K562 (cell line): Measurements from ENCODE around the gene SLC44A5. TPM values are rescaled to one million over a fixed set of nuclear protein-coding genes. Genes with fewer than 3 reads are reported as not detected.

Experiments used
- ATAC-seq: fragments of 200-7000 bp; cut with Tn5 transposase; 3 replicates; pipeline ENCODE4 v1.9.1; 2020; ENCODE audit warnings: moderate library complexity
- BruUV-seq: library from RNA; stranded (reverse); fragments of 400-500 nt; replicated peaks from 2 replicates; lab custom pipeline; 2021; lab: Mats Ljungman, UMichigan
- CTCF ChIA-PET: fragments of 300-600 bp; formaldehyde crosslinking; extraction: SDS; loops from one replicate; lab custom pipeline; 2021; ENCODE audit warnings: low intra/inter-chr PET ratio; lab: Yijun Ruan, JAX
- POLR2A ChIA-PET: fragments of 300-600, 350-650 bp; sonication (Branson Sonifier 250); formaldehyde crosslinking; extraction: SDS; loops from one replicate; lab custom pipeline; 2021; ENCODE audit warnings: antibody characterized with exemption, inconsistent platforms; lab: Yijun Ruan, JAX
- DNase-seq, 4 experiments: peaks; one replicate each; pipeline versions ENCODE4 v3.0.0 to v3.0.0-alpha.2; 2011 to 2018; ENCODE audit warnings: low spot score in 3 of 4, mixed read lengths in 3 of 4; ENCODE audit errors: extremely low read depth in 1 of 4
- FAIRE-seq: peaks from 2 replicates; lab custom pipeline; 2011; peaks lifted over from hg19 to GRCh38; lab: Jason Lieb, UNC
- H2AFZ ChIP-seq: 2 replicates; pipeline ENCODE4 v1.6.0; 2011; ENCODE audit warnings: low read depth, low read length, control low read depth, inconsistent platforms
- H3K27ac ChIP-seq: fragments of 200-600 bp; 3 replicates; pipeline ENCODE4 v1.8.0; 2011; ENCODE audit warnings: low read depth, mild to moderate bottlenecking, control low read depth, inconsistent platforms, low read length, moderate library complexity, mixed read lengths; ENCODE audit errors: extremely low read depth
- H3K27me3 ChIP-seq, 2 experiments: fragments of 300-600 bp in 1 of 2; 2 replicates in 1 of 2; 3 replicates in 1 of 2; pipeline versions ENCODE4 v1.6.0 to v1.8.0; 2011; ENCODE audit warnings: inconsistent platforms in 2 of 2, low read length in 2 of 2, mild to moderate bottlenecking in 1 of 2, mixed read lengths in 1 of 2, moderate library complexity in 1 of 2; ENCODE audit not compliant: control insufficient read depth in 2 of 2, insufficient read depth in 2 of 2
- H3K36me3 ChIP-seq: fragments of 300-600 bp; 3 replicates; pipeline ENCODE4 v1.8.0; 2011; ENCODE audit warnings: mild to moderate bottlenecking, low read length, inconsistent platforms; ENCODE audit not compliant: control insufficient read depth, insufficient read depth
- H3K4me1 ChIP-seq, 2 experiments: fragments of 200-600 bp in 1 of 2; replicated peaks in 1 of 2; 2 replicates in 1 of 2; 3 replicates in 1 of 2; pipeline versions ENCODE4 v1.5.1 to v1.8.0; 2011; ENCODE audit warnings: inconsistent platforms in 2 of 2, low read length in 2 of 2, mild to moderate bottlenecking in 1 of 2, mixed read lengths in 1 of 2, moderate library complexity in 1 of 2; ENCODE audit not compliant: control insufficient read depth in 2 of 2, insufficient read depth in 2 of 2
- H3K4me2 ChIP-seq: 2 replicates; pipeline ENCODE4 v1.6.1; 2011; ENCODE audit warnings: low read length, control low read depth, inconsistent platforms, mixed read lengths; ENCODE audit not compliant: insufficient read depth
- H3K4me3 ChIP-seq: fragments of 200-600 bp; sonication (generic), shearing (Covaris generic); 2 replicates; pipeline ENCODE4 v1.5.1; 2016; ENCODE audit warnings: control low read depth, inconsistent platforms
- H3K79me2 ChIP-seq: fragments of 200-600 bp; 3 replicates; pipeline ENCODE4 v1.8.0; 2011; ENCODE audit warnings: low read length, inconsistent platforms; ENCODE audit not compliant: control insufficient read depth, insufficient read depth
- H3K9ac ChIP-seq, 2 experiments: 2 replicates each; pipeline versions ENCODE4 v1.6.0 to v1.6.1; 2011; ENCODE audit warnings: low read depth in 2 of 2, low read length in 2 of 2, control low read depth in 1 of 2, inconsistent platforms in 1 of 2, mild to moderate bottlenecking in 1 of 2, mixed read lengths in 1 of 2; ENCODE audit not compliant: insufficient read depth in 1 of 2
- H3K9me1 ChIP-seq: one replicate; pipeline ENCODE4 v1.6.0; 2011; ENCODE audit warnings: inconsistent platforms, mild to moderate bottlenecking, low read length, moderate library complexity; ENCODE audit not compliant: control insufficient read depth, insufficient read depth
- H3K9me3 ChIP-seq: replicated peaks from 2 replicates; pipeline ENCODE4 v1.5.1; 2011; ENCODE audit warnings: low read depth, low read length, inconsistent platforms; ENCODE audit not compliant: control insufficient read depth, insufficient read depth
- H4K20me1 ChIP-seq: replicated peaks from 2 replicates; pipeline ENCODE4 v1.6.1; 2011; ENCODE audit warnings: low read length, inconsistent platforms, mixed read lengths; ENCODE audit not compliant: control insufficient read depth, insufficient read depth
- ARID3B ChIP-seq: fragments of 250-450 bp; sonication (Bioruptor Pico); IDR thresholded peaks from 2 replicates; pipeline ENCODE4 v1.4.0; 2020; ENCODE audit warnings: borderline replicate concordance
- CGGBP1 ChIP-seq: fragments of 250-450 bp; sonication (Bioruptor Pico); IDR thresholded peaks from 2 replicates; pipeline ENCODE4 v1.9.0; 2021; ENCODE audit warnings: mild to moderate bottlenecking
- CUX1 ChIP-seq: fragments of 200-800 bp; sonication (Bioruptor generic); IDR thresholded peaks from 2 replicates; pipeline ENCODE4 v1.6.1; 2016; ENCODE audit warnings: missing genetic modification characterization, missing compliant biosample characterization
- DIDO1 ChIP-seq: fragments of 450-650 bp; IDR thresholded peaks from 2 replicates; pipeline ENCODE4 v1.6.1; 2016; ENCODE audit warnings: low read depth, missing biosample characterization, missing genetic modification characterization
- DPF2 ChIP-seq: fragments of 450-650 bp; IDR thresholded peaks from 2 replicates; pipeline ENCODE4 v1.6.1; 2016
- IRF1 ChIP-seq: sonication (generic); formaldehyde crosslinking; IDR thresholded peaks from 2 replicates; pipeline ENCODE4 v1.8.0; 2022; ENCODE audit warnings: missing genetic modification reagents, mild to moderate bottlenecking, borderline replicate concordance
- KAT2B ChIP-seq: IDR thresholded peaks from one replicate; pipeline ENCODE4 v1.6.1; 2012; ENCODE audit warnings: low read depth, mild to moderate bottlenecking, control low read depth, inconsistent platforms, low read length, moderate library complexity
- POLR2G ChIP-seq: fragments of 200-400 bp; formaldehyde crosslinking; IDR thresholded peaks from 2 replicates; pipeline ENCODE4 v1.6.1; 2017; ENCODE audit warnings: low read depth, mild to moderate bottlenecking, antibody characterized with exemption, low read length, moderate library complexity
- SMARCE1 ChIP-seq: fragments of 450-650 bp; IDR thresholded peaks from 2 replicates; pipeline ENCODE4 v1.7.1; 2016; ENCODE audit warnings: mild to moderate bottlenecking
- SNRNP70 ChIP-seq: fragments of 200-400 bp; formaldehyde crosslinking; optimal IDR thresholded peaks from 2 replicates; pipeline ENCODE3; 2017; ENCODE audit warnings: low read depth, low read length
- WGBS: fragments of 100-300 bp; shearing (Covaris generic); methylation state at CpG from one replicate; pipeline ENCODE4 v1.1.6; 2016; ENCODE audit warnings: low coverage, mixed read lengths; ENCODE audit not compliant: insufficient coverage; ENCODE audit errors: missing lambda C conversion rate; 5-methylcytosine and 5-hydroxymethylcytosine counted together
- in situ Hi-C: fragments of 300-500 bp; cut with MboI; formaldehyde crosslinking; loops from 4 replicates; pipeline ENCODE4 v1.15.0; 2018; ENCODE audit warnings: inconsistent platforms, mixed read lengths
- intact Hi-C: fragments of 100-400 bp; cut with micrococcal nuclease; formaldehyde crosslinking; loops from 2 replicates; pipeline ENCODE4 v1.14.2; 2022
- polyA plus RNA-seq, 8 experiments: library from polyadenylated mRNA; depleted of rRNA in 4 of 8; stranded (reverse) in 5 of 8; unstranded in 3 of 8; fragments of >200 nt; fragmentation: Nextera tagmentation in 2 of 8; fragmentation: Illumina TruSeq in 1 of 8; extraction: Ambion mirVana in 2 of 8; extraction: Trizol in 1 of 8; gene quantifications; 2 replicates each; pipeline versions ENCODE4 v1.2.1 to v1.2.3, GENCODE V29; 2011 to 2014; ENCODE audit warnings: inconsistent platforms in 1 of 8, missing spikeins in 1 of 8
- total RNA-seq, 7 experiments: library from RNA; depleted of rRNA in 6 of 7; stranded (reverse); fragments of >200 nt in 6 of 7; fragmentation: Illumina TruSeq in 2 of 7; extraction: Trizol in 2 of 7; gene quantifications; 2 replicates each; pipeline versions ENCODE4 v1.2.1 to v1.2.3, GENCODE V29; 2011 to 2021; ENCODE audit warnings: low replicate concordance in 1 of 7

Gene SLC44A5
- total and polyA plus RNA-seq, 9 of the 15 experiments (the other 6 are each of a cell fraction or from before 2014, with no cell fraction given): 1.2 to 10.1 (median 3.2) TPM

GRCh38 chr1:75575837-75576236 lies 35.1 kb downstream of the SLC44A5 start (continued):
- TF ChIP-seq CUX1 (no peak), SMARCE1 (no peak), SNRNP70 (no peak)

- Histone ChIP-seq H3K9ac (no peak overlapping the region), H3K27me3 (no peaks in the 10 kb centered on the region), H3K4me1 (no peaks in the 10 kb centered on the region), H3K9me3 (no peaks in the 10 kb centered on the region), H3K4me3 (no peak overlapping the region), H3K4me2 (no peak overlapping the region), H4K20me1 (no peaks in the 10 kb centered on the region), H3K79me2 (no peaks in the 10 kb centered on the region), H3K9me1 (no peaks in the 10 kb centered on the region), H3K36me3 (no peaks in the 10 kb centered on the region), H3K27ac (no peak overlapping the region), H2AFZ (no peak overlapping the region)
- no peak for ATAC-seq
- whole genome bisulfite sequencing: 0% methylated on average over 1 of the region's 1 CpG
- no peak for DNase-seq
- BruUV-seq: no TSS peak
- TF ChIP-seq DPF2 (no peak), DIDO1 (tag) (no peak), KAT2B (no peak), ARID3B (CRISPR knock-in tag) (no peak), CGGBP1 (no peak), POLR2G (no peak), IRF1 (CRISPR knock-in tag) (no peak)
- CTCF ChIA-PET: no interaction called here
- POLR2A ChIA-PET: interaction anchor here (1.0 kb wide), 1 partner anchor 16 kb away, joined by 4 read pairs; no protein-coding TSS in a partner anchor
- no peak for FAIRE-seq
- in situ Hi-C loops (no loop called here), intact Hi-C loops (no loop called here)
These were observed 43.7 kb downstream of the SLC44A5 start for GRCh38 chr1:75567191-75567590.
